GM23248 (cell line): ENCODE data around the gene FSCN2. TPM values are rescaled to one million over a fixed set of nuclear protein-coding genes. Genes with fewer than 3 reads are reported as not detected.

Experiments used
- DNase-seq: peaks from one replicate; pipeline ENCODE4 v3.0.0-alpha.2; 2015
- H2AFZ ChIP-seq: fragments of 200-600 bp; sonication (generic); 2 replicates; pipeline ENCODE4 v1.6.1; 2016; ENCODE audit warnings: antibody characterized with exemption
- H3F3A ChIP-seq: fragments of 200-600 bp; sonication (generic); 2 replicates; pipeline ENCODE4 v1.6.1; 2016; ENCODE audit warnings: mild to moderate bottlenecking, antibody characterized with exemption, mixed run types; ENCODE audit not compliant: insufficient read depth
- H3K27ac ChIP-seq: fragments of 200-600 bp; sonication (generic); 2 replicates; pipeline ENCODE4 v1.5.1; 2016; ENCODE audit warnings: mild to moderate bottlenecking
- H3K27me3 ChIP-seq: fragments of 200-600 bp; sonication (generic); replicated peaks from 2 replicates; pipeline ENCODE4 v1.6.1; 2016; ENCODE audit warnings: mild to moderate bottlenecking; ENCODE audit not compliant: insufficient read depth
- H3K36me3 ChIP-seq: fragments of 200-600 bp; sonication (generic); 2 replicates; pipeline ENCODE4 v1.6.1; 2016; ENCODE audit warnings: low read depth, mild to moderate bottlenecking
- H3K4me1 ChIP-seq: fragments of 200-600 bp; sonication (generic); 2 replicates; pipeline ENCODE4 v1.6.1; 2016; ENCODE audit warnings: mild to moderate bottlenecking; ENCODE audit not compliant: insufficient read depth
- H3K4me2 ChIP-seq: fragments of 200-600 bp; sonication (generic); one replicate; pipeline ENCODE4 v1.6.1; 2016; ENCODE audit warnings: mild to moderate bottlenecking; ENCODE audit not compliant: unreplicated experiment
- H3K4me3 ChIP-seq: fragments of 200-600 bp; sonication (generic); 2 replicates; pipeline ENCODE4 v1.5.1; 2016; ENCODE audit warnings: mild to moderate bottlenecking
- H3K79me2 ChIP-seq: fragments of 200-600 bp; sonication (generic); 2 replicates; pipeline ENCODE4 v1.6.1; 2016; ENCODE audit warnings: mild to moderate bottlenecking; ENCODE audit not compliant: insufficient read depth
- H3K9ac ChIP-seq: fragments of 200-600 bp; sonication (generic); 2 replicates; pipeline ENCODE4 v1.6.1; 2016; ENCODE audit warnings: mild to moderate bottlenecking
- H3K9me2 ChIP-seq: fragments of 200-600 bp; sonication (generic); 2 replicates; pipeline ENCODE4 v1.6.1; 2016; ENCODE audit warnings: mixed run types, mild to moderate bottlenecking, moderate library complexity; ENCODE audit not compliant: insufficient read depth
- H3K9me3 ChIP-seq: fragments of 200-600 bp; sonication (generic); one replicate; pipeline ENCODE4 v1.6.1; 2017; ENCODE audit warnings: low read depth
- H4K20me1 ChIP-seq: fragments of 200-600 bp; sonication (generic); 2 replicates; pipeline ENCODE4 v1.6.0; 2016; ENCODE audit not compliant: insufficient read depth
- EZH2 ChIP-seq: fragments of 200-600 bp; sonication (generic); IDR thresholded peaks from 2 replicates; pipeline ENCODE4 v1.6.1; 2018; ENCODE audit warnings: antibody characterized with exemption, mild to moderate bottlenecking; ENCODE audit not compliant: insufficient read depth, poor library complexity, severe bottlenecking
- EZH2phosphoT487 ChIP-seq: fragments of 200-600 bp; sonication (generic); IDR thresholded peaks from 2 replicates; pipeline ENCODE4 v1.6.1; 2018; ENCODE audit warnings: antibody characterized with exemption, moderate library complexity, mild to moderate bottlenecking, low read depth; ENCODE audit not compliant: insufficient read depth
- WGBS, 2 experiments: methylation state at CpG; one replicate each; pipeline ENCODE4 v1.1.6; 2015 to 2017; ENCODE audit warnings: low lambda C conversion rate in 2 of 2, low coverage in 1 of 2; ENCODE audit errors: missing lambda C conversion rate in 2 of 2; 5-methylcytosine and 5-hydroxymethylcytosine counted together
- in situ Hi-C: fragments of 300-500 bp; cut with MboI; formaldehyde crosslinking; loops from 2 replicates; pipeline ENCODE4 v1.15.0; 2020
- polyA plus RNA-seq: library from polyadenylated mRNA; unstranded; fragments of >200 nt; fragmentation: Nextera tagmentation; extraction: Ambion mirVana; gene quantifications from 2 replicates; pipeline ENCODE4 v1.2.1, GENCODE V29; 2016
- total RNA-seq: library from RNA; depleted of rRNA; stranded (reverse); fragments of >200 nt; shearing (Covaris generic); gene quantifications from 2 replicates; pipeline ENCODE4 v1.2.3, GENCODE V29; 2014

FSCN2 gene
- total and polyA plus RNA-seq, 2 experiments from 2014 or later = 0.48 to 3.2 TPM

DNA sequence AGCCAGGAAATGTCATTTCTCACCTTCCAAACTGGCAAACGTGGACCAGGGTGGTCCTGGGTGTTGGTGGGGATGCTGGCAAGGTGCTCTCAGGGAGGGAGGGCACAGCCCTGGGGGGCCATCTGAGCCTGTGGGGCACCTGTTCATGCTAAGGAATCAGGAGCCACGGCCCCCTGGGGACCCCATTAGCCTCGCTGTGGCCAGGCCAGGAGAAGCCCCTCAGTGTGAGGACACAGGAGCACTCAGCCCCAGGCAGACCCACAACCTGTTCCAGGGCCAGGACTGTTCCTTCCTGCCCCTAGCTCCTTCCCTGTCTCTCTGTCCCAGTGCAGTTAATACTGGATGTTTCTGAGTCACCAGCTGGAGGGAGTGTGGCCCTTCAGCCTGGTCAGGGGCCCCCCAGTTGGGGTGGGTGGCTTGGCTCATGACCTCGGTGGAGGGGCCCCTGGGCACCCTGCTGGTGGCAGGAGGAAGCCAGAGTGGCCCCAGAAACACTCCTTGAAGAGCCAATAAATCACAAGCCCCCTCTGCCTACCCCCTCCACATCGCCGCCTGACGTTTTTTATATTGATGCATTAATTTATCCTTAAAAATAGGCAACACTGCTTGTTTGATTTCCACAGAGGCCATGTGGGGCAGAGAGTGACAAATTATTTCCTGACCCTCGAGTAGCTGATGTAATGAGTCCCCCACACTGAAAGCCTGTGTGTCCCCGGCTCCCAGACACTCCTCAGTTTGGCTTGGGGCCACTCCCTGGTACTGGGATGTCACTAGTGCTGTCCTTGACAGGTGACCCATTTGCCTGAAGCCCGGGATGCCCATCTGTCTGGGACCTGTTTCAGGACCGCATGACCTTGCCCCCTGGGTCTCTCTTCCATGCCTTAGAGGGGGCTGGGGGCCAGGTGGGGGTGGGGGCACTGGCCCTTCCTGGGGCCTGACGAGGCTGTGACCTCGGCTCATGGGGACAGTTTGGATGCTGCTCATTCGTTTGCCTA lies 37.9 kb upstream of the FSCN2 start:
- H4K20me1 ChIP-seq = no peaks in the 10 kb centered on the region
- TF ChIP-seq EZH2 = no peak
- TF ChIP-seq EZH2phosphoT487 = no peak
- no peak overlapping the region for H2AFZ ChIP-seq
- H3K79me2 ChIP-seq = no peaks in the 10 kb centered on the region
- no peak overlapping the region for H3K27ac ChIP-seq
- H3F3A ChIP-seq = no peaks in the 10 kb centered on the region; the same call in 1 of the 2 replicates
- H3K27me3 ChIP-seq = 0 out of 2 replicates have a peak, but pooled peaks cover 7% of the 10 kb centered on the region
- no peak for DNase-seq
- H3K9me3 ChIP-seq = no peaks in the 10 kb centered on the region
- H3K4me2 ChIP-seq = no peak overlapping the region
- H3K4me1 ChIP-seq = no peaks in the 10 kb centered on the region
- no peaks in the 10 kb centered on the region for H3K36me3 ChIP-seq
- in situ Hi-C loops = no loop called here
- no peak overlapping the region for H3K4me3 ChIP-seq
- no peaks in the 10 kb centered on the region for H3K9me2 ChIP-seq
- 42 to 45% methylated on average over 13 to 14 of the region's 14 CpGs for WGBS, 2 experiments
- H3K9ac ChIP-seq = no peak overlapping the region

DNA sequence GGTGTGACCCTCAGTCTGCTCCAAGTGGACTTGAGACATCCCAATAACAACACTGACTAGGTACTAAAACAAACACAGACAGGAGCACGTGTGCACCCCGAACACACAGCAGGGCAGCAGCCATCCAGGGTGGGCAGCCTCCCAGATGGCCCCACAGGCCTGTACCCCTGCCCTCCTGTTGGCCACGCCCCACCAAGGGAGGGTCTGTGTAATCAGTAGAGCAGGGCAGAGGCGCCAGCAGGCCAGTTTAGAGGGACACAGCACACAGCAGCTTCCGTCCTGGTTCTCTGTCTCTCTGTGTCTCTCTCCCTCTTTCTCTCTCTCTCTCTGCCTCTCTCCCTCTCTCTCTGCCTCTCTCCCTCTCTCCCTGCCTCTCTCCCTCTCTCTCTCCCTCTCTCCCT lies 37.0 kb upstream of the FSCN2 start:
- no peaks in the 10 kb centered on the region for H3K79me2 ChIP-seq
- H3K36me3 ChIP-seq = no peaks in the 10 kb centered on the region
- 0 out of 2 replicates have a peak, but pooled peaks cover 7% of the 10 kb centered on the region for H3K27me3 ChIP-seq
- no peaks in the 10 kb centered on the region for H3K9me3 ChIP-seq
- 19 to 45% methylated on average over 4 to 5 of the region's 5 CpGs for WGBS, 2 experiments
- no peaks in the 10 kb centered on the region for H4K20me1 ChIP-seq
- H3K4me2 ChIP-seq = no peak overlapping the region
- no peaks in the 10 kb centered on the region for H3K4me1 ChIP-seq
- no peak overlapping the region for H2AFZ ChIP-seq
- H3K9me2 ChIP-seq = no peaks in the 10 kb centered on the region
- no peak overlapping the region for H3K4me3 ChIP-seq
- in situ Hi-C loops = no loop called here
- H3F3A ChIP-seq = no peaks in the 10 kb centered on the region; the same call in 1 of the 2 replicates
- H3K9ac ChIP-seq = no peak overlapping the region
- no peak for TF ChIP-seq EZH2
- no peak for TF ChIP-seq EZH2phosphoT487
- no peak overlapping the region for H3K27ac ChIP-seq
- no peak for DNase-seq

DNA sequence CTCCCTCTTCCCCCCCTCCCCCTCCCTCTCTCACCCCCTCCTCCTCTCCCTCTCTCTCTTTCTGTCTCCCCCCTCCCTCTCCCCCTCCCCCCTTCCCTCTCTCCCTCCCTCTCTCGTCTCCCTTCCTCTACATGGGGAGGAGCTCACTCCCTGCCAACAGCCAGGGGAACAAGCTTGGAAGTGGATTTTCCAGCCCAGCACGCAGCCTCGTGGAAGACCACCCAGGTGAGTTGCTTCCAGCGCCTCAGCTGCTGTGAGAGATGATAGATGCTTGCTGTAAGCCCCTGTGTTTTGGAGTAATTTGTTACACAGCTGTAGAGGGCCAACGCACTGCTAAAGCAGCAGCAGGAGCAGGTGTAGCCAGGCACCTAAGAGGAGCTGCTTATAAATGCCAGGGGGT lies 36.4 kb upstream of the FSCN2 start:
- Histone ChIP-seq H3F3A (no peaks in the 10 kb centered on the region), H3K9ac (no peak overlapping the region), H3K9me2 (no peaks in the 10 kb centered on the region), H3K4me3 (no peak overlapping the region), H3K27ac (no peak overlapping the region), H3K36me3 (no peaks in the 10 kb centered on the region), H3K4me2 (no peak overlapping the region), H3K4me1 (no peaks in the 10 kb centered on the region), H3K79me2 (no peaks in the 10 kb centered on the region), H3K9me3 (no peaks in the 10 kb centered on the region), H4K20me1 (no peaks in the 10 kb centered on the region), H3K27me3 (peaks cover 7% of the 10 kb centered on the region; the same call in 1 of the 2 replicates), H2AFZ (no peak overlapping the region)
- WGBS, 2 experiments = 1 to 15% methylated on average over 5 of the region's 5 CpGs
- in situ Hi-C loops = no loop called here
- no peak for TF ChIP-seq EZH2phosphoT487
- no peak for TF ChIP-seq EZH2
- DNase-seq = no peak

DNA sequence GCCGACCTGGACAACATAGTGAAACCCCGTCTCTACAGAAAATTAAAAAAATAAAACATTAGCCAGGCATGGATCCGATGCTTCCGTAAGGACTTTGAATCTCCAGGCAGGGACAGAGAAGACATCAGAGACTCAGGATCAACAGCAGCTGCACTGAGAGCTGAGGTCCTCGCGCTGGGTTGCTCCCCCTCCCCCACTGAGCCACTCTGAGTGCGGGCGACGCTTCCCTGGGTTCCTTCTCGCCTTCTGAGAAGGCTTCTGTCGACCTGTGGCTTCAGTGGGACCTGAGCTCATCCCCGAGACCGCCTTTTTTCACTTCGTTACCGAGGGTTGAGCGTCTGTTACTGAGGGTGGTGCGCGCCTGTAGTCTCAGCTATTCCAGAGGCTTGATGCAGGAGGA lies 36.0 kb upstream of the FSCN2 start:
- 32 to 35% methylated on average over 18 of the region's 18 CpGs for WGBS, 2 experiments
- no peaks in the 10 kb centered on the region for H3K9me3 ChIP-seq
- no peak for TF ChIP-seq EZH2phosphoT487
- TF ChIP-seq EZH2 = no peak
- H2AFZ ChIP-seq = no peak overlapping the region
- peaks cover 7% of the 10 kb centered on the region; the same call in 1 of the 2 replicates for H3K27me3 ChIP-seq
- H3F3A ChIP-seq = no peaks in the 10 kb centered on the region
- H3K36me3 ChIP-seq = no peaks in the 10 kb centered on the region
- DNase-seq = no peak
- no peaks in the 10 kb centered on the region for H3K4me1 ChIP-seq
- H4K20me1 ChIP-seq = no peaks in the 10 kb centered on the region
- H3K4me2 ChIP-seq = no peak overlapping the region
- H3K4me3 ChIP-seq = no peak overlapping the region
- in situ Hi-C loops = no loop called here
- no peak overlapping the region for H3K27ac ChIP-seq
- H3K79me2 ChIP-seq = no peaks in the 10 kb centered on the region
- no peak overlapping the region for H3K9ac ChIP-seq
- no peaks in the 10 kb centered on the region for H3K9me2 ChIP-seq
